ENCODE results near the gene HMGCL.
"Not testable (repeated sequence)": the region's sequence is repeated elsewhere in the genome, so short reads cannot be mapped to it uniquely, and the experiment has no call there.

HMGCL gene

GRCh38 chr1:23825076-23825761 lies at the start of gene HMGCL:
HMGCL (minus strand) TSS chr1:23825429; CDS start chr1:23825415, 14 bp downstream.
- peak; percentile 51 for DNase-seq (ENCODE audit: low read depth)

GRCh38 chr1:23872421-23872820 lies 47.2 kb upstream of the HMGCL start:
- DNase-seq (ENCODE audit: low read depth) = no peak

- DNase-seq (ENCODE audit: low read depth) = no peak
Observed at GRCh38 chr1:23869051-23869450, 43.8 kb upstream of the HMGCL start.

GRCh38 chr1:23868557-23869016 lies 43.4 kb upstream of the HMGCL start:
- no peak for DNase-seq (ENCODE audit: low read depth)

GRCh38 chr1:23867895-23868556 lies 42.8 kb upstream of the HMGCL start, which contains the start of gene FUCA1:
FUCA1 (minus strand) TSS chr1:23868290; CDS start chr1:23868286, 4 bp downstream.
- peak; percentile 60 for DNase-seq (ENCODE audit: low read depth)

GRCh38 chr1:23867542-23867894 lies 42.3 kb upstream of the HMGCL start:
- no peak for DNase-seq (ENCODE audit: low read depth)

- DNase-seq (ENCODE audit: low read depth) = peak; percentile 60
Observed at GRCh38 chr1:23865543-23865930, 40.3 kb upstream of the HMGCL start.

GRCh38 chr1:23864801-23865542 lies 39.7 kb upstream of the HMGCL start:
- no peak for DNase-seq (ENCODE audit: low read depth)

- no peak for DNase-seq (ENCODE audit: low read depth)
Observed at GRCh38 chr1:23862640-23863039, 37.4 kb upstream of the HMGCL start.

- no peak for DNase-seq (ENCODE audit: low read depth)
Observed at GRCh38 chr1:23854568-23854967, 29.3 kb upstream of the HMGCL start.

GRCh38 chr1:23853124-23853523 lies 27.9 kb upstream of the HMGCL start:
- DNase-seq (ENCODE audit: low read depth) = not testable (repeated sequence)

GRCh38 chr1:23851406-23851805 lies 26.2 kb upstream of the HMGCL start:
- DNase-seq (ENCODE audit: low read depth) = not testable (repeated sequence)

- DNase-seq (ENCODE audit: low read depth) = no peak
Observed at GRCh38 chr1:23848673-23849616, 23.7 kb upstream of the HMGCL start.

GRCh38 chr1:23847482-23848095 lies 22.4 kb upstream of the HMGCL start:
- not testable (repeated sequence) for DNase-seq (ENCODE audit: low read depth)

GRCh38 chr1:23845163-23845562 lies 19.9 kb upstream of the HMGCL start:
- no peak for DNase-seq (ENCODE audit: low read depth)

GRCh38 chr1:23843644-23844043 lies 18.4 kb upstream of the HMGCL start:
- no peak for DNase-seq (ENCODE audit: low read depth)

GRCh38 chr1:23838401-23838866 lies 13.2 kb upstream of the HMGCL start:
- DNase-seq (ENCODE audit: low read depth) = no peak

GRCh38 chr1:23837908-23838307 lies 12.7 kb upstream of the HMGCL start:
- no peak for DNase-seq (ENCODE audit: low read depth)

- no peak for DNase-seq (ENCODE audit: low read depth)
Observed at GRCh38 chr1:23836037-23836436, 10.8 kb upstream of the HMGCL start.

GRCh38 chr1:23834156-23834555 lies 8.9 kb upstream of the HMGCL start:
- not testable (repeated sequence) for DNase-seq (ENCODE audit: low read depth)

- DNase-seq (ENCODE audit: low read depth) = no peak
Observed at GRCh38 chr1:23827717-23828116, 2.5 kb upstream of the HMGCL start.

All from HS-5 (cell line).